H9 (cell line): ENCODE measurements around the gene ZNF296. TPM values are rescaled to one million over a fixed set of nuclear protein-coding genes. Genes with fewer than 3 reads are reported as not detected.

Source experiments
- DNase-seq: peaks from one replicate; pipeline ENCODE4 v3.0.0-alpha.2; 2017
- H2AFZ ChIP-seq: one replicate; pipeline ENCODE4 v1.6.1; 2013; ENCODE audit warnings: mild to moderate bottlenecking, low read length, control low read depth, moderate library complexity
- H2AK5ac ChIP-seq: 2 replicates; pipeline ENCODE4 v1.6.1; 2013; ENCODE audit warnings: low read length, control low read depth, mixed read lengths; ENCODE audit not compliant: insufficient read length
- H2BK120ac ChIP-seq: one replicate; pipeline ENCODE4 v1.6.1; 2013; ENCODE audit warnings: low read depth, mild to moderate bottlenecking, low read length, control low read depth, inconsistent platforms; ENCODE audit not compliant: poor library complexity, severe bottlenecking
- H2BK12ac ChIP-seq: 2 replicates; pipeline ENCODE4 v1.6.1; 2013; ENCODE audit warnings: low read length, control low read depth, mixed read lengths, low read depth; ENCODE audit not compliant: insufficient read length
- H2BK15ac ChIP-seq: 2 replicates; pipeline ENCODE4 v1.6.1; 2013; ENCODE audit warnings: low read depth, low read length, control low read depth
- H2BK20ac ChIP-seq: one replicate; pipeline ENCODE4 v1.6.1; 2013; ENCODE audit warnings: low read depth, mild to moderate bottlenecking, low read length, control low read depth, inconsistent platforms; ENCODE audit not compliant: poor library complexity, severe bottlenecking
- H2BK5ac ChIP-seq: 2 replicates; pipeline ENCODE4 v1.6.1; 2013; ENCODE audit warnings: low read length, control low read depth, mixed read lengths; ENCODE audit not compliant: insufficient read length
- H3K14ac ChIP-seq: 2 replicates; pipeline ENCODE4 v1.6.1; 2013; ENCODE audit warnings: low read length, control low read depth; ENCODE audit not compliant: insufficient read depth
- H3K18ac ChIP-seq: 2 replicates; pipeline ENCODE4 v1.6.1; 2013; ENCODE audit warnings: low read depth, mild to moderate bottlenecking, mixed read lengths, low read length, control low read depth; ENCODE audit not compliant: insufficient read length
- H3K23ac ChIP-seq: 2 replicates; pipeline ENCODE4 v1.6.1; 2013; ENCODE audit warnings: low read length, control low read depth, mixed read lengths, low read depth; ENCODE audit not compliant: insufficient read length
- H3K23me2 ChIP-seq: 2 replicates; pipeline ENCODE4 v1.6.1; 2013; ENCODE audit warnings: low read depth, mild to moderate bottlenecking, mixed read lengths, low read length, control low read depth; ENCODE audit not compliant: insufficient read length, poor library complexity, severe bottlenecking
- H3K27ac ChIP-seq: 2 replicates; pipeline ENCODE4 v1.5.1; 2013; ENCODE audit warnings: low read length, control low read depth, mixed read lengths, low read depth; ENCODE audit not compliant: insufficient read length
- H3K27me3 ChIP-seq: 2 replicates; pipeline ENCODE4 v1.6.1; 2013; ENCODE audit warnings: low read length, control low read depth, inconsistent platforms; ENCODE audit not compliant: insufficient read depth
- H3K4ac ChIP-seq: 2 replicates; pipeline ENCODE4 v1.6.1; 2013; ENCODE audit warnings: low read depth, mild to moderate bottlenecking, control low read depth, inconsistent platforms, low read length, moderate library complexity
- H3K4me1 ChIP-seq: 2 replicates; pipeline ENCODE4 v1.6.1; 2013; ENCODE audit warnings: low read length, control low read depth, inconsistent platforms; ENCODE audit not compliant: insufficient read depth
- H3K4me2 ChIP-seq: 2 replicates; pipeline ENCODE4 v1.6.1; 2013; ENCODE audit warnings: low read length, control low read depth, mixed read lengths; ENCODE audit not compliant: insufficient read length, insufficient read depth
- H3K56ac ChIP-seq: 2 replicates; pipeline ENCODE4 v1.6.1; 2013; ENCODE audit warnings: low read depth, mild to moderate bottlenecking, mixed read lengths, low read length, control low read depth; ENCODE audit not compliant: insufficient read length
- H3K79me1 ChIP-seq: 2 replicates; pipeline ENCODE4 v1.6.1; 2013; ENCODE audit warnings: low read depth, mild to moderate bottlenecking, moderate library complexity, low read length, control low read depth, inconsistent platforms; ENCODE audit not compliant: insufficient read depth, poor library complexity, severe bottlenecking
- H3K79me2 ChIP-seq: 2 replicates; pipeline ENCODE4 v1.6.1; 2013; ENCODE audit warnings: low read length, control low read depth, inconsistent platforms; ENCODE audit not compliant: insufficient read depth
- H3K9ac ChIP-seq: 2 replicates; pipeline ENCODE4 v1.6.1; 2013; ENCODE audit warnings: low read length, control low read depth, mixed read lengths; ENCODE audit not compliant: insufficient read length; ENCODE audit errors: extremely low read depth
- H3K9me3 ChIP-seq: one replicate; pipeline ENCODE4 v1.6.1; 2013; ENCODE audit warnings: low read depth, low read length, inconsistent platforms; ENCODE audit not compliant: control insufficient read depth
- H3T11ph ChIP-seq: one replicate; pipeline ENCODE4 v1.6.1; 2013; ENCODE audit warnings: mild to moderate bottlenecking, low read length, control low read depth, inconsistent platforms
- H4K20me1 ChIP-seq: one replicate; pipeline ENCODE4 v1.6.1; 2013; ENCODE audit not compliant: control insufficient read depth, insufficient read length, insufficient read depth
- H4K5ac ChIP-seq: 2 replicates; pipeline ENCODE4 v1.6.1; 2013; ENCODE audit warnings: low read depth, mild to moderate bottlenecking, mixed read lengths, low read length, control low read depth; ENCODE audit not compliant: insufficient read length
- H4K8ac ChIP-seq: replicated peaks from 2 replicates; pipeline ENCODE4 v1.6.1; 2013; ENCODE audit warnings: low read length, control low read depth, mixed read lengths, low read depth; ENCODE audit not compliant: insufficient read length
- H4K91ac ChIP-seq: 2 replicates; pipeline ENCODE4 v1.6.1; 2013; ENCODE audit warnings: low read depth, mild to moderate bottlenecking, moderate library complexity, mixed read lengths, low read length, control low read depth; ENCODE audit not compliant: insufficient read length
- H3K27ac Mint-ChIP-seq, 3 experiments: 2 replicates in 2 of 3; 3 replicates in 1 of 3; pipeline ENCODE4 v1.8.0; 2020 to 2021; ENCODE audit warnings: mixed read lengths in 3 of 3, mild to moderate bottlenecking in 1 of 3, moderate library complexity in 1 of 3
- H3K27me3 Mint-ChIP-seq: 2 replicates; pipeline ENCODE4 v1.8.0; 2021; ENCODE audit warnings: low read depth, mild to moderate bottlenecking, moderate library complexity, mixed read lengths
- H3K36me3 Mint-ChIP-seq, 3 experiments: 2 replicates in 2 of 3; 3 replicates in 1 of 3; pipeline ENCODE4 v1.8.0; 2020 to 2021; ENCODE audit warnings: low read depth in 3 of 3, mixed read lengths in 3 of 3; ENCODE audit not compliant: insufficient read depth in 1 of 3
- H3K4me1 Mint-ChIP-seq, 2 experiments: 2 replicates each; pipeline ENCODE4 v1.8.0; 2020; ENCODE audit warnings: mixed read lengths in 2 of 2
- H3K4me3 Mint-ChIP-seq, 2 experiments: 2 replicates in 1 of 2; 3 replicates in 1 of 2; pipeline ENCODE4 v1.8.0; 2020 to 2021; ENCODE audit warnings: mild to moderate bottlenecking in 2 of 2, mixed read lengths in 2 of 2, moderate library complexity in 1 of 2
- H3K9me3 Mint-ChIP-seq, 2 experiments: 2 replicates in 1 of 2; 3 replicates in 1 of 2; pipeline ENCODE4 v1.8.0; 2020; ENCODE audit warnings: mild to moderate bottlenecking in 2 of 2, mixed read lengths in 2 of 2, moderate library complexity in 1 of 2
- WGBS: extraction: QIAGEN DNeasy Blood & Tissue Kit; methylation state at CpG from one replicate; pipeline ENCODE4 v1.1.7; 2013; ENCODE audit warnings: missing lambda C conversion rate, low lambda C conversion rate, mixed read lengths; ENCODE audit not compliant: insufficient read length; ENCODE audit errors: extremely low coverage; 5-methylcytosine and 5-hydroxymethylcytosine counted together
- total RNA-seq: library from RNA; stranded (reverse); gene quantifications from 2 replicates; pipeline ENCODE4 v1.2.1, GENCODE V29; 2021
- TF ChIP-seq, protein P1 (sequence below): fragments of 200-600 bp; sonication (generic); conservative IDR thresholded peaks from 3 replicates; pipeline ENCODE4 v1.8.0; 2021; ENCODE audit warnings: antibody characterized with exemption, mild to moderate bottlenecking

The ZNF296 gene
- total RNA-seq, 1 experiment from 2014 or later: 14.8 TPM

DNA sequence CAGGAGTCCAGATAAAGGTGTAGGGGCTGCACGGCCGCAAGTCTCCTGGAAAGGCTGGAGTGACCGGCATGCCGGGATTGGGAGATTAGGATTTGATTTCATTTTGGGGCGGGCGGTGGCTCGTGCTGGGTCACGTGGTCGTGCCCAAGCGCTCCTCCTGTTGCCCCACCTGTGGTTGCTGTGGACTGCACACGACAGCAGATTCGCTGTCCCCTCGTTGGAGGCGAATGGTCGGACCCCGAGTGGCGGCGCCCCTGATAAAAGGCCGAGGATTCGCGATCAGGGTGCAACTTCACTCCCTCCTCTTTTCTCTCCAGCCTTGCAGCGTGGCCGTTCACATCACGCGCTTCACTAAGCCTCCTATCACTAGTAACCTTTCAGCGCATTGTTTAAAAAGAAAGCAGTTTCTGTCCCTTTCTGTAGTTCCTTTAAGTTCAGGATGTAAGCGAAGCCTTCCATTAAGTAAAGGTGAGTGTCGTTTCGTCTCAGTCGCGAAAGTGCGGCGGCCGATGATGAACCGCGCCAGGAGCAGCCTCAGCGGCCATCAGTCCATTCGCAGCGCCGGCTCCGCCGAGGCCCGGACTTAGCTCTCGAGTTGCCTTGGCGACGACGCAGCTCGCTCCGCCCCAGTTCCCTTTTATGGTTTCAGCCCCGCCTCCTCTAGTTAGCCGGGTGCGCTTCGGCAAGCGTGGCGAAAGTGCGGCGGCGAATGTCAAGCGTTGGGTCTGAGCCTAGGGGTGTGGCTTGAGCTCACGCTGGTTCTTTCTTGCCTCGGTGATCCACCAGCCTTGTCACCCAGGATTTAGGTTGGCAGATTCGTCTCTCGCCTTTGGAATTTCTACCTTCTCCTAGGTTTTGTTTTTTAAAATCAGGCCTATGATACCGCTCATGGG lies 15.0 kb upstream of the ZNF296 start:
- WGBS: no CpG with 5 or more reads among the region's 64 CpGs
- peak overlapping the region; percentile 99 to 100 (median 100) for H3K27ac Mint-ChIP-seq
- no peak overlapping the region for H2AK5ac ChIP-seq
- TF ChIP-seq, protein P1, sequence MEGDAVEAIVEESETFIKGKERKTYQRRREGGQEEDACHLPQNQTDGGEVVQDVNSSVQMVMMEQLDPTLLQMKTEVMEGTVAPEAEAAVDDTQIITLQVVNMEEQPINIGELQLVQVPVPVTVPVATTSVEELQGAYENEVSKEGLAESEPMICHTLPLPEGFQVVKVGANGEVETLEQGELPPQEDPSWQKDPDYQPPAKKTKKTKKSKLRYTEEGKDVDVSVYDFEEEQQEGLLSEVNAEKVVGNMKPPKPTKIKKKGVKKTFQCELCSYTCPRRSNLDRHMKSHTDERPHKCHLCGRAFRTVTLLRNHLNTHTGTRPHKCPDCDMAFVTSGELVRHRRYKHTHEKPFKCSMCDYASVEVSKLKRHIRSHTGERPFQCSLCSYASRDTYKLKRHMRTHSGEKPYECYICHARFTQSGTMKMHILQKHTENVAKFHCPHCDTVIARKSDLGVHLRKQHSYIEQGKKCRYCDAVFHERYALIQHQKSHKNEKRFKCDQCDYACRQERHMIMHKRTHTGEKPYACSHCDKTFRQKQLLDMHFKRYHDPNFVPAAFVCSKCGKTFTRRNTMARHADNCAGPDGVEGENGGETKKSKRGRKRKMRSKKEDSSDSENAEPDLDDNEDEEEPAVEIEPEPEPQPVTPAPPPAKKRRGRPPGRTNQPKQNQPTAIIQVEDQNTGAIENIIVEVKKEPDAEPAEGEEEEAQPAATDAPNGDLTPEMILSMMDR: no peak
- no peaks in the 10 kb centered on the region; a peak in 1 of 5 replicates for H3K9me3 Mint-ChIP-seq
- H3K27me3 ChIP-seq: no peaks in the 10 kb centered on the region
- peak overlapping the region; percentile 95 for H3K4me2 ChIP-seq
- H3K79me2 ChIP-seq: peaks cover 25% of the 10 kb centered on the region; the same call in 1 of the 2 replicates
- H3K14ac ChIP-seq: peak overlapping the region; percentile 59; the same call in 1 of the 2 replicates
- H3K9ac ChIP-seq: peak overlapping the region; percentile 77
- no peak overlapping the region for H3K23ac ChIP-seq
- peaks cover under 1% of the 10 kb centered on the region for H3K79me1 ChIP-seq
- no peak overlapping the region for H2BK15ac ChIP-seq
- no peaks in the 10 kb centered on the region; the same call in 1 of the 2 replicates for H3K4me1 ChIP-seq
- H4K8ac ChIP-seq: no peak overlapping the region
- H3T11ph ChIP-seq: no peak overlapping the region
- no peak overlapping the region for H3K56ac ChIP-seq
- peak; percentile 99 for DNase-seq
- H4K20me1 ChIP-seq: no peaks in the 10 kb centered on the region
- no peaks in the 10 kb centered on the region; the same call in 1 of the 2 replicates for H3K27me3 Mint-ChIP-seq
- no peak overlapping the region for H2BK12ac ChIP-seq
- H3K23me2 ChIP-seq: peaks cover 9% of the 10 kb centered on the region
- H3K27ac ChIP-seq: peak overlapping the region; percentile 53
- no peak overlapping the region for H2BK5ac ChIP-seq
- no peak overlapping the region for H2BK120ac ChIP-seq
- H2BK20ac ChIP-seq: no peak overlapping the region
- peaks cover 38% of the 10 kb centered on the region in 2 experiments for H3K4me1 Mint-ChIP-seq
- H4K5ac ChIP-seq: no peak overlapping the region
- H3K9me3 ChIP-seq: no peaks in the 10 kb centered on the region
- no peak overlapping the region for H2AFZ ChIP-seq
- H3K18ac ChIP-seq: peak overlapping the region; percentile 54
- no peak overlapping the region for H3K4ac ChIP-seq
- no peak overlapping the region for H4K91ac ChIP-seq
- H3K4me3 Mint-ChIP-seq: peak overlapping the region; percentile 87 to 90
- peaks cover 18 to 53% (median 33%) of the 10 kb centered on the region in 3 experiments; a peak in 6 of 7 replicates for H3K36me3 Mint-ChIP-seq
